Measurements from ENCODE around the gene TEKT3. TPM values are rescaled to one million over a fixed set of nuclear protein-coding genes. Genes with fewer than 3 reads are reported as not detected.

Gene TEKT3
- total RNA-seq, 1 experiment from 2014 or later, result not detected

- BruUV-seq (replicated peaks), result no TSS peak
- POLR2A ChIA-PET (ENCODE audit: low non-redundant PET), result no interaction called here
- CTCF ChIA-PET, result no interaction called here
- intact Hi-C loops (cut with micrococcal nuclease; ENCODE audit: unreplicated experiment), result no loop called here
- no peak for TF ChIP-seq EZH2 (IDR thresholded peaks at IDR 0.05; ENCODE audit: borderline replicate concordance, low read depth, low read length, poor library complexity, severe bottlenecking)
- TF ChIP-seq CTCF (conservative IDR thresholded peaks at IDR 0.05; ENCODE audit: low read depth, low read length), result no peak
- Histone ChIP-seq H3K27ac (ENCODE audit: low read depth, low read length, poor library complexity, severe bottlenecking) (no peak overlapping the region), H3K36me3 (ENCODE audit: insufficient read depth, low read length, poor library complexity, severe bottlenecking) (no peaks in the 10 kb centered on the region), H3K27me3 (replicated peaks; ENCODE audit: insufficient read depth, low read depth, low read length, poor library complexity) (peaks cover 10% of the 10 kb centered on the region), H3K4me3 (ENCODE audit: low read depth, low read length, poor library complexity, severe bottlenecking) (no peak overlapping the region), H3K4me1 (ENCODE audit: insufficient read depth, low read length, poor library complexity, severe bottlenecking) (no peaks in the 10 kb centered on the region), H3K9me3 (ENCODE audit: low read depth, low read length, poor library complexity, severe bottlenecking) (no peaks in the 10 kb centered on the region)
- no peak for DNase-seq (ENCODE audit: low spot score)
Measured at GRCh38 chr17:15311996-15312395, 29.4 kb downstream of the TEKT3 start.

GRCh38 chr17:15309793-15310192, 31.6 kb downstream of the TEKT3 start:
- no TSS peak for BruUV-seq (replicated peaks)
- Histone ChIP-seq H3K4me1 (ENCODE audit: insufficient read depth, low read length, poor library complexity, severe bottlenecking) (no peaks in the 10 kb centered on the region), H3K36me3 (ENCODE audit: insufficient read depth, low read length, poor library complexity, severe bottlenecking) (no peaks in the 10 kb centered on the region), H3K27me3 (replicated peaks; ENCODE audit: insufficient read depth, low read depth, low read length, poor library complexity) (peaks cover 16% of the 10 kb centered on the region), H3K9me3 (ENCODE audit: low read depth, low read length, poor library complexity, severe bottlenecking) (no peaks in the 10 kb centered on the region), H3K27ac (ENCODE audit: low read depth, low read length, poor library complexity, severe bottlenecking) (no peak overlapping the region), H3K4me3 (ENCODE audit: low read depth, low read length, poor library complexity, severe bottlenecking) (no peak overlapping the region)
- TF ChIP-seq EZH2 (IDR thresholded peaks at IDR 0.05; ENCODE audit: borderline replicate concordance, low read depth, low read length, poor library complexity, severe bottlenecking) (no peak), CTCF (conservative IDR thresholded peaks at IDR 0.05; ENCODE audit: low read depth, low read length) (no peak)
- CTCF ChIA-PET, result no interaction called here
- POLR2A ChIA-PET (ENCODE audit: low non-redundant PET), result no interaction called here
- DNase-seq (ENCODE audit: low spot score), result no peak
- intact Hi-C loops (cut with micrococcal nuclease; ENCODE audit: unreplicated experiment), result no loop called here

GRCh38 chr17:15309236-15309635, 32.2 kb downstream of the TEKT3 start:
- BruUV-seq (replicated peaks), result no TSS peak
- no peak overlapping the region for H3K27ac ChIP-seq (ENCODE audit: low read depth, low read length, poor library complexity, severe bottlenecking)
- CTCF ChIA-PET, result interaction anchor here (0.5 kb wide), 1 partner anchor 194 kb away, joined by 3 read pairs; no protein-coding TSS in a partner anchor
- no peaks in the 10 kb centered on the region for H3K4me1 ChIP-seq (ENCODE audit: insufficient read depth, low read length, poor library complexity, severe bottlenecking)
- H3K36me3 ChIP-seq (ENCODE audit: insufficient read depth, low read length, poor library complexity, severe bottlenecking), result no peaks in the 10 kb centered on the region
- DNase-seq (ENCODE audit: low spot score), result no peak
- POLR2A ChIA-PET (ENCODE audit: low non-redundant PET), result no interaction called here
- H3K9me3 ChIP-seq (ENCODE audit: low read depth, low read length, poor library complexity, severe bottlenecking), result no peaks in the 10 kb centered on the region
- intact Hi-C loops (cut with micrococcal nuclease; ENCODE audit: unreplicated experiment), result no loop called here
- no peak overlapping the region for H3K4me3 ChIP-seq (ENCODE audit: low read depth, low read length, poor library complexity, severe bottlenecking)
- TF ChIP-seq EZH2 (IDR thresholded peaks at IDR 0.05; ENCODE audit: borderline replicate concordance, low read depth, low read length, poor library complexity, severe bottlenecking), result no peak
- TF ChIP-seq CTCF (conservative IDR thresholded peaks at IDR 0.05; ENCODE audit: low read depth, low read length), result no peak
- H3K27me3 ChIP-seq (replicated peaks; ENCODE audit: insufficient read depth, low read depth, low read length, poor library complexity), result peaks cover 22% of the 10 kb centered on the region

All from A673 (cell line).